ENCODE data around the gene TESK2. TPM values are rescaled to one million over a fixed set of nuclear protein-coding genes. Genes with fewer than 3 reads are reported as not detected.

TESK2 gene
- total RNA-seq, 1 donor from 2014 or later = 14.9 TPM

GRCh38 chr1:45414746-45415145 is 76.2 kb downstream of the TESK2 start:
- H3K36me3 ChIP-seq = no peaks in the 10 kb centered on the region
- no peak overlapping the region for H3K4me3 ChIP-seq
- no peaks in the 10 kb centered on the region for H3K36me3 Mint-ChIP-seq
- TF ChIP-seq EZH2 (IDR thresholded peaks at IDR 0.05) (no peak), EZH2phosphoT487 (IDR thresholded peaks at IDR 0.05) (no peak)
- TF ChIP-seq, protein P1, sequence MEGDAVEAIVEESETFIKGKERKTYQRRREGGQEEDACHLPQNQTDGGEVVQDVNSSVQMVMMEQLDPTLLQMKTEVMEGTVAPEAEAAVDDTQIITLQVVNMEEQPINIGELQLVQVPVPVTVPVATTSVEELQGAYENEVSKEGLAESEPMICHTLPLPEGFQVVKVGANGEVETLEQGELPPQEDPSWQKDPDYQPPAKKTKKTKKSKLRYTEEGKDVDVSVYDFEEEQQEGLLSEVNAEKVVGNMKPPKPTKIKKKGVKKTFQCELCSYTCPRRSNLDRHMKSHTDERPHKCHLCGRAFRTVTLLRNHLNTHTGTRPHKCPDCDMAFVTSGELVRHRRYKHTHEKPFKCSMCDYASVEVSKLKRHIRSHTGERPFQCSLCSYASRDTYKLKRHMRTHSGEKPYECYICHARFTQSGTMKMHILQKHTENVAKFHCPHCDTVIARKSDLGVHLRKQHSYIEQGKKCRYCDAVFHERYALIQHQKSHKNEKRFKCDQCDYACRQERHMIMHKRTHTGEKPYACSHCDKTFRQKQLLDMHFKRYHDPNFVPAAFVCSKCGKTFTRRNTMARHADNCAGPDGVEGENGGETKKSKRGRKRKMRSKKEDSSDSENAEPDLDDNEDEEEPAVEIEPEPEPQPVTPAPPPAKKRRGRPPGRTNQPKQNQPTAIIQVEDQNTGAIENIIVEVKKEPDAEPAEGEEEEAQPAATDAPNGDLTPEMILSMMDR (IDR thresholded peaks at IDR 0.05) = no peak
- H3K9me3 Mint-ChIP-seq = no peaks in the 10 kb centered on the region
- H3F3A ChIP-seq (ENCODE audit: low read depth) = no peaks in the 10 kb centered on the region
- H2AFZ ChIP-seq (replicated peaks) = no peak overlapping the region
- no peaks in the 10 kb centered on the region for H4K20me1 ChIP-seq (ENCODE audit: low read depth)
- no peaks in the 10 kb centered on the region for H3K9me3 ChIP-seq (ENCODE audit: low read depth)
- no peaks in the 10 kb centered on the region for H3K4me1 Mint-ChIP-seq
- no peak overlapping the region for H3K27ac ChIP-seq
- no peak overlapping the region for H3K27ac Mint-ChIP-seq
- no peaks in the 10 kb centered on the region for H3K79me2 ChIP-seq (ENCODE audit: low read depth)
- no peak overlapping the region for H3K9ac ChIP-seq
- H3K4me1 ChIP-seq = no peaks in the 10 kb centered on the region
- DNase-seq (ENCODE audit: low spot score) = no peak
- peaks cover 2% of the 10 kb centered on the region for H3K27me3 Mint-ChIP-seq (ENCODE audit: insufficient read depth, low read depth)
- H3K4me2 ChIP-seq = no peak overlapping the region
- H3K27me3 ChIP-seq = no peaks in the 10 kb centered on the region
- no peak overlapping the region for H3K4me3 Mint-ChIP-seq

DNA sequence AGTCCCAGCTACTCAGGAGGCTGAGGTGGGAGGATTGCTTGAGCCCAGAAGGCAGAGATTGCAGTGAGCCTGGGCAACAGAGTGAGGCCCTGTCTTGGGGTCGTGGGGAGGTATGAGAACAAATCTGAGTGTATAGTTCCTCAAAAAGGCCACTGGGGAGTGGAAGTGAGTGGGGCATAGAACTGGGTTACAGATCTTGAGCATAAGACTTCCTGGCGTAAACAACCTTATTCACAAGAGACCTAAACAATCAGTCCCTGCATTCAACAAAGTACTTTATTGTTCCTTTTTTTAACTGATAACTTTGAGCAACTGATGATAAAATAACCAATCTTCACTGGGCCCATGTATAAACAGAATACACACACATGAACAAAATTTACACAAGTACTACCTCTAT is 78.1 kb downstream of the TESK2 start:
- Mint-ChIP-seq H3K27ac (no peak overlapping the region), H3K27me3 (ENCODE audit: insufficient read depth, low read depth) (peaks cover 2% of the 10 kb centered on the region), H3K9me3 (no peaks in the 10 kb centered on the region), H3K4me1 (no peaks in the 10 kb centered on the region), H3K36me3 (no peaks in the 10 kb centered on the region), H3K4me3 (no peak overlapping the region)
- DNase-seq (ENCODE audit: low spot score) = no peak
- Histone ChIP-seq H3K4me1 (no peaks in the 10 kb centered on the region), H2AFZ (replicated peaks) (no peak overlapping the region), H3F3A (ENCODE audit: low read depth) (no peaks in the 10 kb centered on the region), H3K9me3 (ENCODE audit: low read depth) (no peaks in the 10 kb centered on the region), H3K79me2 (ENCODE audit: low read depth) (no peaks in the 10 kb centered on the region), H3K27ac (no peak overlapping the region), H3K9ac (no peak overlapping the region), H3K4me2 (no peak overlapping the region), H3K36me3 (no peaks in the 10 kb centered on the region), H3K4me3 (no peak overlapping the region), H3K27me3 (no peaks in the 10 kb centered on the region), H4K20me1 (ENCODE audit: low read depth) (no peaks in the 10 kb centered on the region)
- TF ChIP-seq, protein P1 (IDR thresholded peaks at IDR 0.05) = no peak
- TF ChIP-seq EZH2 (IDR thresholded peaks at IDR 0.05) = no peak
- TF ChIP-seq EZH2phosphoT487 (IDR thresholded peaks at IDR 0.05) = no peak

GRCh38 chr1:45411510-45411899 is 79.5 kb downstream of the TESK2 start:
- no peak overlapping the region for H3K4me3 Mint-ChIP-seq
- peak; percentile 2 for DNase-seq (ENCODE audit: low spot score)
- Histone ChIP-seq H2AFZ (replicated peaks) (no peak overlapping the region), H3K27me3 (no peaks in the 10 kb centered on the region), H3K4me3 (no peak overlapping the region), H3K9ac (no peak overlapping the region), H3K27ac (no peak overlapping the region), H3K4me1 (no peaks in the 10 kb centered on the region), H4K20me1 (ENCODE audit: low read depth) (no peaks in the 10 kb centered on the region), H3F3A (ENCODE audit: low read depth) (no peaks in the 10 kb centered on the region), H3K79me2 (ENCODE audit: low read depth) (no peaks in the 10 kb centered on the region), H3K9me3 (ENCODE audit: low read depth) (no peaks in the 10 kb centered on the region), H3K36me3 (no peaks in the 10 kb centered on the region), H3K4me2 (no peak overlapping the region)
- no peaks in the 10 kb centered on the region for H3K27me3 Mint-ChIP-seq (ENCODE audit: insufficient read depth, low read depth)
- H3K36me3 Mint-ChIP-seq = no peaks in the 10 kb centered on the region
- H3K9me3 Mint-ChIP-seq = no peaks in the 10 kb centered on the region
- no peak for TF ChIP-seq EZH2 (IDR thresholded peaks at IDR 0.05)
- no peaks in the 10 kb centered on the region for H3K4me1 Mint-ChIP-seq
- H3K27ac Mint-ChIP-seq = no peak overlapping the region

DNA sequence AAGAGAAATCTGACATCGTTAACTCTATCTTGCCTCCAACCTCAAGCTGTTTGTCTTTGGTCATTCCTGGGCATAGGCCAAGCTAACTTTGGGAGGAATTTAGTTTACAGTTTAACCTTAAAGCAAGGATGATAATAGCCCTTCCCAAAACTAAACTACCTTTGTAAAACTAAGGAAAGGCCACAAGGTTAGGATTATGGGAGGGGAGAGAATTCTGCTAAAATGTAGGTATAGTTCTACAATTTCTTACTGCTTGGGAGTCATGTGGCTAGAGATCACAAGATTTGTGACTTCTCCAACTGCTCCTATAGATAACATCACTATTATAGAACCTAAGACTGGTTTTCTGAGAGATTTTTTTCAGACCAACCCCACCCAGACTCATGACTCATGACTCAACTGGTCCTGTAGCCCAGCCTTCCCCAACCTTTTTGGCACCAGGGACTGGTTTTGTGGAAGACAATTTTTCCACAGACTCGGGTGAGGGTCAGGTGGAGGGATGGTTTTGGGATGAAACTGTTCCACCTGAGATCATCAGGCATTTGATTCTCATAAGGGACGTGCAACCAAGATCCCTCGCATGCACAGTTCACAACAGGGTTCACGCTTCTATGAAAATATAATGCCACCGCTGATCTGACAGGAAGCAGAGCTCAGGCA is 80.0 kb downstream of the TESK2 start:
- TF ChIP-seq EZH2phosphoT487 (IDR thresholded peaks at IDR 0.05) (no peak), EZH2 (IDR thresholded peaks at IDR 0.05) (no peak)
- TF ChIP-seq, protein P1 (IDR thresholded peaks at IDR 0.05) = no peak
- no peak overlapping the region for H3K4me2 ChIP-seq
- no peaks in the 10 kb centered on the region for H3K4me1 Mint-ChIP-seq

More for the DNA sequence above, 80.0 kb downstream of the TESK2 start:
- Histone ChIP-seq H3K36me3 (no peaks in the 10 kb centered on the region), H3F3A (ENCODE audit: low read depth) (no peaks in the 10 kb centered on the region), H3K9me3 (ENCODE audit: low read depth) (no peaks in the 10 kb centered on the region), H3K4me3 (no peak overlapping the region), H3K27me3 (no peaks in the 10 kb centered on the region), H2AFZ (replicated peaks) (no peak overlapping the region), H3K4me1 (no peaks in the 10 kb centered on the region), H4K20me1 (ENCODE audit: low read depth) (no peaks in the 10 kb centered on the region), H3K9ac (no peak overlapping the region), H3K27ac (no peak overlapping the region), H3K79me2 (ENCODE audit: low read depth) (no peaks in the 10 kb centered on the region)
- H3K27ac Mint-ChIP-seq = no peak overlapping the region
- DNase-seq (ENCODE audit: low spot score) = no peak
- no peak overlapping the region for H3K4me3 Mint-ChIP-seq
- no peaks in the 10 kb centered on the region for H3K36me3 Mint-ChIP-seq
- H3K9me3 Mint-ChIP-seq = no peaks in the 10 kb centered on the region
- H3K27me3 Mint-ChIP-seq (ENCODE audit: insufficient read depth, low read depth) = no peaks in the 10 kb centered on the region
